Inflammatory macrophage treated with lipopolysaccharide for 4 hours (primary cell): Measurements from ENCODE around the gene IFI27L2.

Source experiments
- DNase-seq: peaks from one replicate; pipeline ENCODE4 v3.0.0-alpha.2; 2020

IFI27L2 gene

GRCh38 chr14:94121485-94121884, 7.9 kb downstream of the IFI27L2 start:
- no peak for DNase-seq

DNA sequence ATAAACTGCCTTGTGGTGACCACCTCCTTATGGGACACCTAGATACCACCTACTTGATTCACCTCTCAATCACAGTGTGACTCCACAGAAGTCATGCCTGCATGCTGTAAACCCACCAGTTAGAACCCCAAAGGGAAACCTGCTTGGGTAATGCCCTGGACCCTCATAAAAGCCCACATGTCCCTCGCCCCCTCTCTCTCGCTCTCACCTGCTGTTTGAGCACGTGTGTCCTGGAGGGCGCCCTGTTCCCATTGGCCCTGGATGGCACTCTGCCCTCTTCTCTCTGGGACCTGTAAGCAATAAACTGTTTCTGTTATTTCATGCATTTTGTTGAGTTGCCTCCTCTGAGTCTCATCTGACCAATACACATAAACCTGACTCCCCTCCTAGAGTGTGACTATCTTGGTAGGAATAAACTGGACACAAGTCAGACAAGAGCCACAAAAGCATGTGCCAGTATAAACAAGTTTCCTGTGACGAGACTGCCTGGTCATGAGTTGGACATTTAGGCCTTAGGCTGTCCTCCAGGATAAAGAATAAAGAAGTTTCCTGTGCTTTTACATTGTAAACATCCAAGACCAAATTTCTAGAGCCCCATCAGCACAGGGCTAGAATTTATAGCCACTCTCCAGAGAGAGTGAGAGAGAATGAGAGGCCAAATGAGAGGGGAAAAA, 8.6 kb downstream of the IFI27L2 start:
- no peak for DNase-seq

- no peak for DNase-seq
Observed at GRCh38 chr14:94119071-94119470, 10.3 kb downstream of the IFI27L2 start.

- DNase-seq: no peak
Observed at GRCh38 chr14:94117856-94118255, 11.5 kb downstream of the IFI27L2 start.

DNA sequence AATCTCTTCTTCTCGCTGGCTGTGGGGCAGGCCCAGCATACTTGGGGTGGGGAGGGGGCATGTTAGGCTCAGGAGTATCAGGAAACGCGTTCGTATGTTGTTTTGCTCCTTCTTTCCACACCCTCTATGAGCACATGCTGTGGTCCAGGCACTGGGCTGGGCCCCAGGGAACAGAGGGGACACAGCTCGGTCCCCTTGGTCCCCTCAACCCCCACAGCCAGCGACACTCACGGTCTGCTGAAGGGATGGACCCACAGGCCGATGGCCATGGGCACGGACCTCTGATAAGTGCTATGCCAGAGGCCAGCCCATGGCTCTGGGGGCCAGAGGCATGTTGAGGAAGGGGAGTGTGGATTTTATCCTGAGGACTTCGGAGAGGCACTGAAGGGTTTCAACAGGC, 12.7 kb downstream of the IFI27L2 start:
- DNase-seq: no peak

DNA sequence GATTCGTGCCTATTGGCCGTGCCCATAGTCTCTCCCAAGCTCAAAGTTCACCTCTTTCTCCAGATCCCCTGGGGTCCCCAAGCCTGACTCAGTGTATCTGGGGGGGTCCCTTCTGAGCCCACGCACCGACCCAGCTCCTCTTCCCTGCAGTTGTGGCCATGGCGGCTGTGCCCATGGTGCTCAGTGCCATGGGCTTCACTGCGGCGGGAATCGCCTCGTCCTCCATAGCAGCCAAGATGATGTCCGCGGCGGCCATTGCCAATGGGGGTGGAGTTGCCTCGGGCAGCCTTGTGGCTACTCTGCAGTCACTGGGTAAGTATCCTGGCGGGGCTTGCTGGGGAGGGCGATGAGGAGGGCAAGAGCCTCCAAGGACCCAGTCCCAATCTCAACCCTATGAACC, 13.8 kb downstream of the IFI27L2 start:
- DNase-seq: no peak

DNA sequence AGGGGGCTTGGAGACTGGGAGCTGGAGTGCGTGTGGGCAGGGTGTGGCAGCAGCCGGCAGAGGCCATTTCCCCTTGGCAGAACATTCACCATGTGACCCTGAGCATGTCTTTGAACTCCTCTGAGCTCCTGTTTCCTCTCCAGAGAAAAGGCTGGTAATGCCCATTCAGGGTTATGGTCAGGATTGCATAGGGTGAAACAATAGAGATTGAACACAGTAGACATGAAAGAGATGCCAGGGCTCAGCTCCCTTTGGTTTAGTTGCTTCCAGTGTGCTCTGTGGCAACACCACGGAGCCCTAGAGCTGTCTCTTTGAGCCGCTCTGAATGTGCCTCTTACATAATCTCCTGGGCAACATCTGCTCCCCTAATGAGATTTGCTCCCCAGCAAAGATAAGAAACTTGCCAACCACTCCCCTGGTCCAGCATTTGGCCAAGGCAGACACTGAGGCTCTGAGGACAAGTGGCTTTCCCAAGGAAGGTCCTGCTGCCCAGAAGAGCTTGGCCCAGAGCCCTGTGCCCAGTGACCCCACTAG, 14.3 kb downstream of the IFI27L2 start:
- peak; percentile 20 for DNase-seq

- no peak for DNase-seq
Observed at GRCh38 chr14:94114589-94115057, 14.8 kb downstream of the IFI27L2 start.

GRCh38 chr14:94113908-94114588, 15.4 kb downstream of the IFI27L2 start:
- DNase-seq: no peak

DNA sequence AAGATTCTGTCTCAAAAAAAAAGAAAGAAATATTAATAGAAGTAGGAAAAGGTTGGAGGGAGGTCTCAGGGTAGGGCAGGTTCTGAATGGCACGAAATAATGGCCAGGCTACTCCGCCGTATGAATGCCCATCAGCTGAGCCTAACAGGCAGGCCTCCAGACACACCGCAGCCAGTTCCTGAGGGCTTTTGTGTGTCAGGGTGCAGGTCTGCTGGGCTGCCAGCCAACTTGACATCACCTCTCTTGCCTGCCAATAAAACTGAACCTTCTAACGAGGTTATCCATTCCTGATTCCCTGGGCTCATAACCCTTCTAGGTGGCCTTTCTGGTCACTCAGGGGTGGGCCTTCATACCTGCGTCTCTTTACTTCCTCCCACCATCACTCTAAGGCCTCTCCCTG, 15.9 kb downstream of the IFI27L2 start:
- DNase-seq: no peak

GRCh38 chr14:94113073-94113472, 16.3 kb downstream of the IFI27L2 start:
- DNase-seq: no peak

- no peak for DNase-seq
Observed at GRCh38 chr14:94112513-94113063, 16.8 kb downstream of the IFI27L2 start.

- no peak for DNase-seq
Observed at GRCh38 chr14:94111276-94112095, 17.9 kb downstream of the IFI27L2 start.

GRCh38 chr14:94110552-94111181, 18.7 kb downstream of the IFI27L2 start, which contains the start of gene IFI27:
Gene IFI27, plus strand, starts transcription at chr14:94110736.
- peak; percentile 74 for DNase-seq

DNA sequence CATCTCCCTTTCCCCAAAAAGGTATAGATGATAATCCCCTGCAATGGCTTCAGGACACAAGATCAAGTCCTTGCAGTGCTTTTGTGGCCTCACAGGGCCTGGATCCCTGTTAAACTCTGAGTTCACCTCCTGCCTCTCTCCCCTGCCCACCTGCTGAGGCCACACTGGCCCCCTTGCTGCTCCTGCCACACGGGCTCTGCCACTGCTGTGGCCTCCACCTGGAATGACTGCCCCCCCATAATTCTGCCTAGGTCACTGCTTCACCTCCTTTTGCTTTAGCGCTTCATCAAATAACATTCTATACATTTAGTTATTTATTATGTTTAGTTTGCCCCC, 19.5 kb downstream of the IFI27L2 start:
- no peak for DNase-seq

DNA sequence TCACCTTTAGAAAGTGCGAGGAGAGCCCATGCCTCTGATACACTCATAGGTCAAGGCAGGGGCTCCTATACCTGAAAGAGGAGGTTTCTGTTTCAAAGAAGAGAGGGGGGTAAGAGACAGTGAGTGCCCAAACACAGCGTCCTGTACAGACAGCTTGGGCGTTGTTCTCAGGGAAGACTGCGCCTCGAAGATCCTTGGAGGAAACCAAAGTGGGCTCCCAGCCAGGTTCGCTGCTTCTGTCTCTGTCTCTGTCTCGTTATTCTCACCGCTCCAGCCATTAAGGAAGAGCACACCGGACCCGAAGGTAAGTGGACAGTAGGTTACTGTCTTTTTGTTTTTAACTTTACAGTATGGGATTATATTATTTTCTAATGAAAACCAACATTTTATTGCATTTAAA, 24.7 kb downstream of the IFI27L2 start:
- no peak for DNase-seq

GRCh38 chr14:94103554-94104150, 25.8 kb downstream of the IFI27L2 start:
- DNase-seq: no peak

- DNase-seq: no peak
Observed at GRCh38 chr14:94102768-94103482, 26.5 kb downstream of the IFI27L2 start.

- DNase-seq: no peak
Observed at GRCh38 chr14:94101748-94102147, 27.7 kb downstream of the IFI27L2 start.

DNA sequence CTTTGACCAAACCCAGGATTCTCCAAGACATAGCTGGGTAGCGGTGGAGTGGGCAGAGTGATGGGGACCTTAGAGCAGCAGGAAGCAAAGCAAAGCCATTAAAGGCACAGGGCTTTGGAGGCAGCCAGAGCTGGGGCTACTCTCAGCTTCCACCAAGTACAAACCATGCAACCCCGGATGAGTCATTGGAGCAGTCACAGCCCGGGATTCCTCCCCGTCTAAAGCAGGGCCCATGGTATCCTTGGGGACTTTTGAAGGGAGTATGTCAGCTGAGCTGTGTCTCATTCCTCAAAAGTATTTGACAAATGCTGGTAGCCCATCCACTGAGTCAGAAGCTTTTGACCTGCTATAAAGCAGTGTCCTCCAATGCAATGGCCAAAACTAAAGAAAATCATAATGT, 28.6 kb downstream of the IFI27L2 start:
- no peak for DNase-seq

DNA sequence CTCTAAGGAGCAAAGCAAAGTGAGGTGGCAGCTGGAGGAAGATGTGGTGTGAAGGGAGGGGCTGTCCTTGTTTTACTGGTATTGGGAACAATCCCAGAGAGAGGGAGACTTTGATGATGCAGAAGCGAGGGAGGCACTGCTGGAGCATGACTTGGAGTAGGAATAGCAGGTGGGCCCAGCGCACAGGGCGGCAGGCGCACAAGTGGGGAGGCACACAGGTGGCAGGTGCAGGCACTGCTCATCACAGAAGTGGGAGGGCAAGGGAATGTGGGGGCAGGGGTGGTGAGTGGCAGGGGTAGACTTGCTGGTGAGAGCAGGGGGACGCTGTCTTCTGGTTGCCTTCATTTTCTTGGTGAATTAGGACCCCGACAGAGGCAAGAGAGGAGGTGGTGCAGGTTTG, 30.4 kb downstream of the IFI27L2 start:
- no peak for DNase-seq
